ENCODE results near the gene TNNT2. TPM values are rescaled to one million over a fixed set of nuclear protein-coding genes. Genes with fewer than 3 reads are reported as not detected.
A peak's percentile ranks its signal among the peaks of the same experiment; 100 is the strongest.

Gene TNNT2
- total and polyA plus RNA-seq, 2 of the 4 experiments (the other 2 are of a cell fraction) = 0.18 to 1.2 TPM

DNA sequence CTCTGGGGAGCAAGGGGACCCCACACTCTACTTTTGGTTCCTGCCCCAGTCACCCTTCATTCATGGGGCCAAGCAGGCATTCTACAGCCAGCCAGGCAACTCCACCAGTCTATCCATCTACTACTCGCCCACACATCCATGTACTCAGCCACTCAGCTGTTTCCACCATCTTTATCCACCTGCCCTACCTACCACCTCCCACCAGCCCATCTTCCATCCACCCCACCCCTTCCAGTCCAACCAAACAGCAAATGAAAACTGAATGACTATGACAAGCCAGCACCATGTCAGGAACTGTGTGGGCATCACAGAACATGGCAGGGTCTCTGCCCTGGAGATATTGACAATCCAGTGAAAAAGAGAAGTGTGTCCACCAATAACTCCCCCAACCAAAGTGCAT, 13.7 kb upstream of the TNNT2 start:
- H2BK20ac ChIP-seq (ENCODE audit: low read depth, low read length) = no peak overlapping the region
- DNase-seq (no peak), ATAC-seq (ENCODE audit: low read depth) (no peak)
- no TSS peak for BruUV-seq (replicated peaks)
- intact Hi-C loops (cut with micrococcal nuclease) (no loop called here), in situ Hi-C loops (cut with MboI; ENCODE audit: low sequenced_read_pairs) (no loop called here), dilution Hi-C loops (cut with HindIII; ENCODE audit: low sequenced_read_pairs, unreplicated experiment) (no loop called here)
- H3K4ac ChIP-seq (ENCODE audit: low read depth, low read length) = no peak overlapping the region
- H3K23ac ChIP-seq (ENCODE audit: low read depth, low read length) = no peak overlapping the region
- H2BK15ac ChIP-seq (ENCODE audit: low read depth, low read length) = no peak overlapping the region
- H3K79me1 ChIP-seq (ENCODE audit: low read depth in 1 of 2, low read length in 2 of 2) = no peaks in the 10 kb centered on the region
- H4K91ac ChIP-seq (ENCODE audit: insufficient read depth, low read depth, low read length) = no peak overlapping the region
- no peak overlapping the region for H3K56ac ChIP-seq (ENCODE audit: extremely low read depth, insufficient read depth, low read length)
- no peak for TF ChIP-seq MAZ (IDR thresholded peaks at IDR 0.05; ENCODE audit: borderline replicate concordance, low read depth, low read length)
- TF ChIP-seq CEBPB (IDR thresholded peaks at IDR 0.05; ENCODE audit: low read depth, low read length) = no peak
- no peak for TF ChIP-seq SMC3 (IDR thresholded peaks at IDR 0.05; ENCODE audit: low read depth, low read length)
- TF ChIP-seq RAD21 (IDR thresholded peaks at IDR 0.05; ENCODE audit: low read length) = no peak
- H3K9me3 ChIP-seq (ENCODE audit: control insufficient read depth, insufficient read depth, low read length) = no peaks in the 10 kb centered on the region
- H3K4me3 ChIP-seq (ENCODE audit: insufficient read depth, low read depth, low read length) = no peak overlapping the region
- no peak overlapping the region for H4K8ac ChIP-seq (ENCODE audit: low read depth in 2 of 2, low read length in 2 of 2)
- H3K27ac ChIP-seq (ENCODE audit: insufficient read depth, low read length) = no peak overlapping the region
- no peak overlapping the region for H2BK120ac ChIP-seq (ENCODE audit: low read depth, low read length)
- H3K4me2 ChIP-seq (ENCODE audit: low read depth, low read length) = no peak overlapping the region
- H3K9me1 ChIP-seq (ENCODE audit: insufficient read depth, low read length) = no peaks in the 10 kb centered on the region
- H3K14ac ChIP-seq (replicated peaks; ENCODE audit: low read depth, low read length) = no peak overlapping the region
- H2AK9ac ChIP-seq (replicated peaks; ENCODE audit: low read depth, low read length, poor library complexity) = peak overlapping the region; percentile 62
- no peaks in the 10 kb centered on the region for H3K4me1 ChIP-seq (ENCODE audit: control insufficient read depth, insufficient read depth, low read length)
- no peak overlapping the region for H2AK5ac ChIP-seq (ENCODE audit: low read depth, low read length)
- no peak overlapping the region for H3K9ac ChIP-seq (ENCODE audit: low read depth, low read length)
- POLR2A ChIA-PET (ENCODE audit: unreplicated experiment) = no interaction called here
- H2BK5ac ChIP-seq (ENCODE audit: low read depth, low read length, poor library complexity, severe bottlenecking) = no peak overlapping the region
- H3K18ac ChIP-seq (ENCODE audit: low read depth, low read length) = no peak overlapping the region
- H4K5ac ChIP-seq (ENCODE audit: low read depth, low read length) = no peak overlapping the region
- H3K27me3 ChIP-seq (ENCODE audit: control insufficient read depth, insufficient read depth, low read length) = peaks cover 48% of the 10 kb centered on the region
- WGBS, 2 experiments (ENCODE audit: extremely low coverage in 2 of 2, insufficient read length in 1 of 2) = no CpG with 5 or more reads among the region's 1 CpG
- no peaks in the 10 kb centered on the region for H3K36me3 ChIP-seq (ENCODE audit: control insufficient read depth, insufficient read depth, low read length)
- CTCF ChIA-PET = no interaction called here
- H2AFZ ChIP-seq (replicated peaks; ENCODE audit: low read length, poor library complexity) = no peak overlapping the region
- no peaks in the 10 kb centered on the region for H4K20me1 ChIP-seq (ENCODE audit: insufficient read depth, low read length)

All from IMR-90 (cell line).